Measurements from ENCODE around the gene CCL28. TPM values are rescaled to one million over a fixed set of nuclear protein-coding genes. Genes with fewer than 3 reads are reported as not detected.

CCL28 gene
- total and polyA plus RNA-seq, 2 donors (not counting 3 experiments of a cell fraction or from before 2014, with no cell fraction given) = 1.2 to 1.8 TPM

DNA sequence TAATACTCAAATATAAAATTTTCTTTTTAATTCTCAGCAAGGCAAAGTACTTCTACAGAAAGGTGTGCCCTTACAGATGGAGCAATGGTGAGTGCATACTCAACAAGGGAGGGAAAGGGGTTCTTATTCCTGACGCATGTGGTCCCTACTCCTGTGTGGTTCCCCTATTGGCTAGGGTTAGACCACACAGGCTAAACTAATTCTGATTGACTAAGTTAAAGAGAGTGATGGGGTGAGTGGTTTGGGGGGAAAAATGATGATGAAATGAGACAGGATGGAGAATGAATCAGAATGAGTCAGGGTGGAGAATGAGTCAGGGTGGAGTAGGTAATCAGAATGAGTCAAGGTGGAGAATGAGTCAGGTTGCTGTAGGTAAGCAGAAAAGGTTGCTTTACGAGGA, 76.0 kb downstream of the CCL28 start:
- Histone ChIP-seq H3K27ac (ENCODE audit: insufficient read depth, low read depth, low read length) (no peak overlapping the region), H3K79me2 (ENCODE audit: control insufficient read depth, insufficient read depth, low read length) (no peaks in the 10 kb centered on the region), H2AFZ (ENCODE audit: low read depth, low read length) (no peak overlapping the region), H3K4me3 (replicated peaks in 1 of 3; ENCODE audit: insufficient read depth in 1 of 3, low read depth in 1 of 3, low read length in 3 of 3) (no peak overlapping the region), H3K27me3 (ENCODE audit: control insufficient read depth in 2 of 2, insufficient read depth in 2 of 2, low read length in 2 of 2) (no peaks in the 10 kb centered on the region), H3K9me3 (replicated peaks; ENCODE audit: control insufficient read depth, insufficient read depth, low read length) (no peaks in the 10 kb centered on the region), H3K4me2 (ENCODE audit: insufficient read depth, low read length) (no peak overlapping the region), H3K4me1 (ENCODE audit: control insufficient read depth, extremely low read depth, insufficient read depth, low read length) (no peaks in the 10 kb centered on the region), H3K9me1 (replicated peaks; ENCODE audit: control insufficient read depth, extremely low read depth, insufficient read depth, low read length) (no peaks in the 10 kb centered on the region), H3K9ac (replicated peaks; ENCODE audit: extremely low read depth, insufficient read depth, low read length) (no peak overlapping the region), H4K20me1 (replicated peaks; ENCODE audit: control insufficient read depth, extremely low read depth, insufficient read depth, low read length) (no peaks in the 10 kb centered on the region), H3K36me3 (ENCODE audit: control insufficient read depth in 2 of 2, extremely low read depth in 1 of 2, insufficient read depth in 2 of 2, low read length in 2 of 2) (no peaks in the 10 kb centered on the region)
- intact Hi-C loops (cut with micrococcal nuclease) (no loop called here), dilution Hi-C loops (cut with MboI; ENCODE audit: extremely low pct_ligation_motif_present, low sequenced_read_pairs) (no loop called here)
- ChIA-PET CTCF (interaction anchor here (1.4 kb wide), 1 partner anchor 54 kb away, joined by 4 read pairs; no protein-coding TSS in a partner anchor), POLR2A (no interaction called here)
- no TSS peak for BruUV-seq (replicated peaks)
- FAIRE-seq (no peak), DNase-seq (ENCODE audit: low read depth, low spot score) (no peak)
- TF ChIP-seq POLR2AphosphoS5 (IDR thresholded peaks at IDR 0.05; ENCODE audit: insufficient read depth, low read depth, low read length) = no peak
- no peak for TF ChIP-seq MYC (IDR thresholded peaks at IDR 0.05; ENCODE audit: low read depth, low read length)
- TF ChIP-seq, protein P1, sequence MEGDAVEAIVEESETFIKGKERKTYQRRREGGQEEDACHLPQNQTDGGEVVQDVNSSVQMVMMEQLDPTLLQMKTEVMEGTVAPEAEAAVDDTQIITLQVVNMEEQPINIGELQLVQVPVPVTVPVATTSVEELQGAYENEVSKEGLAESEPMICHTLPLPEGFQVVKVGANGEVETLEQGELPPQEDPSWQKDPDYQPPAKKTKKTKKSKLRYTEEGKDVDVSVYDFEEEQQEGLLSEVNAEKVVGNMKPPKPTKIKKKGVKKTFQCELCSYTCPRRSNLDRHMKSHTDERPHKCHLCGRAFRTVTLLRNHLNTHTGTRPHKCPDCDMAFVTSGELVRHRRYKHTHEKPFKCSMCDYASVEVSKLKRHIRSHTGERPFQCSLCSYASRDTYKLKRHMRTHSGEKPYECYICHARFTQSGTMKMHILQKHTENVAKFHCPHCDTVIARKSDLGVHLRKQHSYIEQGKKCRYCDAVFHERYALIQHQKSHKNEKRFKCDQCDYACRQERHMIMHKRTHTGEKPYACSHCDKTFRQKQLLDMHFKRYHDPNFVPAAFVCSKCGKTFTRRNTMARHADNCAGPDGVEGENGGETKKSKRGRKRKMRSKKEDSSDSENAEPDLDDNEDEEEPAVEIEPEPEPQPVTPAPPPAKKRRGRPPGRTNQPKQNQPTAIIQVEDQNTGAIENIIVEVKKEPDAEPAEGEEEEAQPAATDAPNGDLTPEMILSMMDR (IDR thresholded peaks at IDR 0.05; ENCODE audit: extremely low read depth in 1 of 2, insufficient read depth in 1 of 2, low read depth in 1 of 2, low read length in 2 of 2) = no peak
- no peak for TF ChIP-seq JUN (IDR thresholded peaks at IDR 0.05; ENCODE audit: borderline replicate concordance, insufficient read depth, insufficient read length, low read depth)
- no peak for TF ChIP-seq POLR2A (IDR thresholded peaks at IDR 0.05; ENCODE audit: low read depth, low read length)
- TF ChIP-seq FOS (IDR thresholded peaks at IDR 0.05; ENCODE audit: borderline replicate concordance, insufficient read depth, low read length) = no peak
- TF ChIP-seq EZH2 (IDR thresholded peaks at IDR 0.05; ENCODE audit: borderline replicate concordance, low read depth, low read length, severe bottlenecking) = no peak
- TF ChIP-seq MAX (IDR thresholded peaks at IDR 0.05; ENCODE audit: insufficient read depth, insufficient read length) = no peak
- TF ChIP-seq GATA2 (IDR thresholded peaks at IDR 0.05; ENCODE audit: insufficient read depth, insufficient read length, low read depth, low read length) = no peak

All from endothelial cell of umbilical vein (primary cell).